Duodenal mucosa (tissue), 2 donors: ENCODE results near the gene NELFB.

Experiments
- H3K27ac ChIP-seq: one replicate; pipeline ENCODE4 v1.7.0; 2013; ENCODE audit warnings: low read depth, low read length
- H3K27me3 ChIP-seq, 2 donors: one replicate each; pipeline ENCODE4 v1.7.0; 2013; ENCODE audit warnings: low read length in 2 of 2, control low read depth in 1 of 2; ENCODE audit not compliant: insufficient read depth in 2 of 2, control insufficient read depth in 1 of 2
- H3K36me3 ChIP-seq, 2 donors: one replicate each; pipeline ENCODE4 v1.7.0; 2013; ENCODE audit warnings: low read length in 2 of 2, control low read depth in 1 of 2; ENCODE audit not compliant: insufficient read depth in 2 of 2, control insufficient read depth in 1 of 2
- H3K4me1 ChIP-seq, 2 donors: one replicate each; pipeline ENCODE4 v1.7.0; 2013; ENCODE audit warnings: low read length in 2 of 2, control low read depth in 1 of 2; ENCODE audit not compliant: insufficient read depth in 2 of 2, control insufficient read depth in 1 of 2
- H3K4me3 ChIP-seq, 2 donors: one replicate each; pipeline ENCODE4 v1.7.0; 2013; ENCODE audit warnings: low read length in 2 of 2, low read depth in 1 of 2
- H3K9ac ChIP-seq, 2 donors: one replicate each; pipeline ENCODE4 v1.7.0; 2013; ENCODE audit warnings: low read length in 2 of 2, low read depth in 1 of 2
- H3K9me3 ChIP-seq, 2 donors: one replicate each; pipeline ENCODE4 v1.7.0; 2013; ENCODE audit warnings: low read length in 2 of 2, control low read depth in 1 of 2; ENCODE audit not compliant: control insufficient read depth in 1 of 2

NELFB gene

DNA sequence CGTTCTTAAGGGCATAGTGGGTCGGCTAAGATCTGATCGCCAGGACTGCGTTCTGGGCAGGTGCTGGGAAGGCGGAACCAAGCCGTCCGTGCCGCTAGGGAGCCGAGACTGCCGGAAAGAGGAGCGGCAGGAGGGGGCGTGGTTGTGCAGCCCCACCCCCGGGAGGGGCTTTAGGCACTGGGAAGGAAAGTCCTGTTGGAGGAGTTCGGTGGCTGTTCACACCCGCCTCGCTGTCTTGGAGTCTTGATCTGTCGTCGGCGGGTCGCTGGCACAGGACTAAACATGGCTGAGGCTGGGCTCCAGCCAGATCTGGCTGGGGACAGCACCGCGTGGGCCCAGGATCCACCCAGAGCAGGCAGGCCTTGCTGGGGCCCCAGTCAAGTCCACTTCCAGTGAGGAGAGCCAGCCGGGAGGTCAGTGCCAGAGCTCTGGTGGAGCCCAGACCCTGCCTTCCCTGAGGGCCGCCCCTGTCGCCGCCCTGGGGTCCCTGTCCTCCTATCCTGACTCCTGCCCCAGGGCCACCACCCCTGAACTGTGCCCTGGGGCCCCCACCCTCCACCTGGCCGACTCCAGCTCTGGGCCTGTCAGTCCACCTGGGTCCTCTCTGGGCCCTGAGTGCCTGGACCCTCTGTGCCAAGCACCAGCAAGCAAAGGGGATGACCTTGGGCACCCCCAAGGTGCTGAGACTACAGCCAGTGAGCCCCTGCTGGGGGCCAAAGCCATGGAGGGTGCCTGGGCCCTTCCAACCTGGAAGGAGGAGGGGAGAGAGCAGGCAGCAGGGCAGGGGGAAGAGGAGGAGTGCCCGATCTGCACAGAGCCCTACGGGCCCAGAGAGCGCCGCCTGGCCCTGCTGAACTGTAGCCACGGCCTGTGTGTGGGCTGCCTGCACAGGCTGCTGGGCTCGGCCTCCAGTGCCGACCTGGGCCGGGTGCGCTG lies 37.6 kb upstream of the NELFB start:
- peak overlapping the region; percentile 60 to 61 for H3K4me3 ChIP-seq
- H3K9me3 ChIP-seq, result no peaks in the 10 kb centered on the region
- H3K27ac ChIP-seq, result peak overlapping the region; percentile 73
- H3K4me1 ChIP-seq, result peaks cover 9 to 34% of the 10 kb centered on the region in 2 donors
- H3K9ac ChIP-seq, result peak overlapping the region; percentile 66 to 73
- peaks cover 0 to 8% of the 10 kb centered on the region in 2 donors for H3K36me3 ChIP-seq
- no peaks in the 10 kb centered on the region for H3K27me3 ChIP-seq

DNA sequence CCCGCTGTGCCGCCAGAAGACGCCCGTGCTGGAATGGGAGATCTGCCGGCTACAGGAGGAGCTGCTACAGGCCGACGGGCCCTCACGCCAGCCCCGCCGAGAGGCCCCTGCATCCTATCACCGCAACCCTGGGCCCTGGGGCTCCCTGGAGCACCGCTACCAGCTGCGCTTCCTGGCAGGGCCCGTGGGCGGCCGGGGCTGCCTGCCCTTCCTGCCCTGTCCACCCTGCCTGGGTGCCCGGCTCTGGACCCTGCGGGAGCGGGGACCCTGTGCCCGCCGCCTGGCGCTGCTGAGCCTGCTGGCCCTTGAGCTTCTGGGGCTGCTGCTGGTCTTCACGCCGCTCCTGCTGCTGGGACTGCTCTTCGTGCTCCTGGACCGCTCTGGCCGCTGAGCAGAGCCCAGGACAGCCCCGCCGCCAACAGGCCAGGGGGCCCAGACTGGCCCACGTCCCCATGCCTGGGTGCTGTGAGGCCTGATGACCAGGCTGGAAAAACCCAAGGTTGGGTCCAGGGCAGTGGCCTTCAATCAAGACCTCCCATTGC lies 36.8 kb upstream of the NELFB start:
- Histone ChIP-seq H3K36me3 (peaks cover 0 to 8% of the 10 kb centered on the region in 2 donors), H3K4me1 (peaks cover 13 to 41% of the 10 kb centered on the region in 2 donors), H3K9me3 (no peaks in the 10 kb centered on the region), H3K9ac (peak overlapping the region; percentile 66 to 73), H3K4me3 (peak overlapping the region; percentile 60 to 61), H3K27ac (peak overlapping the region; percentile 56), H3K27me3 (no peaks in the 10 kb centered on the region)

DNA sequence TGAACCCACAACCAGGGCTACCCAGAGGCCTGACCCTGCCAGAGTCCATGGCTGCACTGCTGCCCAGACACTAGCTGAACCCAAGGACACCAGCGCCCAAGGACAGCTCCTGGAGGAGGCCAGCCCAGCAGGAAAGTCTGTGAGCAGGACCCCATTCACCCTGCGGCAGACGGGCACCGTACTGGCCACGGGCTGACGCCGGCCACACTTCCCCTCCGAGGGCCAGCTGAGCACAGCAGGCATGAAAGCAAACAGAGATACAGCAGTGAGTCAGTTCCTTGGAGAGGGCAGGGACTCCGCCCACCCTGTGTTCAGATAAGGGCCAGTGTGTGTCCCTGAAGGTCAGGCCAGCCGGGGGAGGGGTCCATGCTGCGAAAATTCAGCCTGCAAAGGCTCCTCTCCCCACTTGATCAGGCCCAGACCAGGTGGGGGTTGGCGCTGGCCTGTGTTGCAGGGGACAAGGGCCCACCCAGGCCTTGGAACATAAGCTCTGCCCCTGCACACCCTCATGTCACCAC lies 36.3 kb upstream of the NELFB start:
- H3K36me3 ChIP-seq, result peaks cover 0 to 8% of the 10 kb centered on the region in 2 donors
- H3K9me3 ChIP-seq, result no peaks in the 10 kb centered on the region
- H3K9ac ChIP-seq, result peak overlapping the region; percentile 40 to 73
- peaks cover 13 to 43% of the 10 kb centered on the region in 2 donors for H3K4me1 ChIP-seq
- H3K4me3 ChIP-seq, result peak overlapping the region; percentile 60 to 61
- H3K27me3 ChIP-seq, result no peaks in the 10 kb centered on the region
- peak overlapping the region; percentile 56 for H3K27ac ChIP-seq

DNA sequence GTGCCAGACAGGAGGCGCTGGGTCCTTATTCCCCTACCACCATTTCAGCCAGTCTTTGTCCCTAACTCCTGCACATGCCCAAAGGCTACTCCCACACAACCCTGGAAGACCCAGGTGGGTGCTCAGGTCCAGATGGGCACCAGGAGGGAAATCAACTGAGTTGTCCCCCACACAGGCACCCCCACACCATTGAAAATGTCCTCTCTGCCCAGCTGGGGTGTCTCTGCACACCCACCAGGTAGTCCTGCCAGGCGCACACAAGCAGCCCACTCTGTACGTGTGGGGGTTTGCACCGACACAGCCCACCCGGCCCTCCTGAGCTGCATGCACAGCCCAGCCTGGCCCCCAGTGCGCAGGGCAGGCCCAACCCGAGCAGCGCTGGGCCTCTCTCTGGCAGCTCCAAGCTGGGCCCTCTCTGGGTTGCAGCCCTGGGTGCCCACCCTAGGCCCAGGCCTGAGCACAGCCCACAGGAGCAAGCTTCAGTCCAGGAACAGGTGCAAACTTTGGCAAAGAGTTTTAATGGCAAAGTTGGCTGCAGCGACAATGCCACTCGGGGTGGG lies 35.3 kb upstream of the NELFB start:
- Histone ChIP-seq H3K4me1 (peaks cover 13 to 52% of the 10 kb centered on the region in 2 donors), H3K9ac (no peak overlapping the region), H3K36me3 (peaks cover 0 to 8% of the 10 kb centered on the region in 2 donors), H3K4me3 (no peak overlapping the region), H3K9me3 (no peaks in the 10 kb centered on the region), H3K27me3 (no peaks in the 10 kb centered on the region), H3K27ac (no peak overlapping the region)

DNA sequence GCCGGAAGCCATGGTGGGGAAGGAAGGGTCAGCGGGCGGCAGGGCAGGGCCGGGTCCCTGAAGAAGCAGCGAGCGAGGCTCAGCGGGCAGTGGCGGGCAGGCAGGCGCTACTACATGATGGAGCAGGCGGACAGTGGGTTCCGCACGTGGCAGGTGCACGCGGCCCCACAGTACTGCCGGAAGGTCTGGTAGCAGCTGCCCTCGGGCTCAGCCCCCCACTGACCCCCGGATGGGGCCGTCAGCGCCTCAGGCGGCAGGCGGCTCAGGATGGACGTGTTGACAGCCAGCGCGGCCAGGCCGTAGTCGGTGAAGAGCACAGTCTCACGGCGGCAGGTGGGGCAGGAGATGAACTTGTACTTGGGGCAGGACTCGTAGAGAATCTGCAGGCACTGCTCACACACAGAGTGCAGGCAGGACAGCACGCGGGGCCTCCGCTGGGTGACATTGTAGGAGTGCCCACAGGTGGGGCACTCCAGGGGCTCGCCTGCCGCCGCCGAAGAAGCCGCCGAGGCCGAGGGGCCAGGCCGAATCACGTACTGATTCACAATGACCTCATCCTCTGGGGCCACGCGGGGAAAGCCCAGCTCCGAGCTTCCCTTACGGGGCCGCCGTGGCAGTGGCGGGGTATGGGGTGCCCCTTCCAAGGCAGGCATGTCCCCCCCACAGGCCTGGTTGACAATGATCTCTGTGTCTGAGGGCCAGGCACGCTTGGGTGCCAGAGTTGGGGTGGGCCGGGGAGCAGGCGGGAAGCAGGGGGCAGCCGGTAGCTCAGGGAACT lies 34.6 kb upstream of the NELFB start:
- no peak overlapping the region for H3K4me3 ChIP-seq
- H3K9me3 ChIP-seq, result no peaks in the 10 kb centered on the region
- H3K36me3 ChIP-seq, result peaks cover 0 to 6% of the 10 kb centered on the region in 2 donors
- peaks cover 13 to 58% of the 10 kb centered on the region in 2 donors for H3K4me1 ChIP-seq
- no peaks in the 10 kb centered on the region for H3K27me3 ChIP-seq
- H3K9ac ChIP-seq, result no peak overlapping the region
- H3K27ac ChIP-seq, result no peak overlapping the region

DNA sequence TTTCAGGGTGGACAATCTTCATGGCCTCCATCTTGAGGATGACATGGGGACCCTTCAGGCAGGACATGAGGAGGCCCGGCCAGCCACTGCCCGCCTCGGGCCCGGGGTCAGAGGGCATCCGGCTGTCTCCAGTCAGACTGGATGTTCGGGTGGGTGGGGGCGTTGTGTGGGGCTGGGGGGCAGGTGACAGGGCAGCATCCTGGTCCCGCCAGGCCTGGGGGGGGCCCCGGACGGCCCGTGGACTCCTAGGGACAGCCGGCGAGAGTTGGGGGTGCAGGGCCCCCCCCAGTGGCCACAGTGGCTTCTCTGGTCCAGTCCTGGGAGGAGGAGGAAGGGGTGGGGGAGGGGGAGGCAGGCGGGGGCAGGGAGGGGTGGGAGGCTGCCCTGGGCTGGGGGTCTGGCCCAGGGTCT lies 34.0 kb upstream of the NELFB start:
- peaks cover 13 to 58% of the 10 kb centered on the region in 2 donors for H3K4me1 ChIP-seq

DNA sequence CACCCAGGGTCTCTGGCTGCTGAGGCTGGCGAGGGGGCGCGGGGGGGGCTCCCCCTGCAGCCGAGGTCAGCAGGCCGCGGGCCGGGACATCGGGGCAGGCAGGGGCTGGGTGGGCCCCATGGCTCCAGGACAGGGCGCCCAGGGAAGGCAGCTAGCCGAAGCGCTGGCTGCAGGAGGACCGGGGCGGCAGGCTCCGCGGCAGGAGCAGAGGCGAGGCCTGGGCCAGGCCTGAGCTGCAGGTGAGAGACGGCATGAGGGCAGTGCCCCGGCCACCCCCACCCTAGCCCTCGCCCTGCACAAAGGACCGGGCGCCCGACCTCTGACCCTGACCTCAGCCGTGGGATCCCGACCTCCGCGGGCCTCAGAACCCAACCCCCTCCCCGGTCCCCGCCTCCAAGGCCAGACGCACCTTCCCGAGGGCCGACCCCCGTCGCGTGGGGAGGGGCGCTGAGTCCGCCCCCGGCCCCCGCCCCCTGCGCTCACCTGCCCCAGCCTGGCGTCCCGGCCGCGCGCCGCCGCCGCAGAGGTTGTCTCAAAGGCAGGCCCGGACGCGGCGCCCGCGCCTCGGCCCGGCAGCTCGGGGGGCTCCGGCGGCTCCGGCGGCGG lies 33.5 kb upstream of the NELFB start:
- Histone ChIP-seq H3K27ac (no peak overlapping the region), H3K9me3 (no peaks in the 10 kb centered on the region), H3K4me3 (peak overlapping the region in 1 of 2 donors; percentile 36), H3K27me3 (no peaks in the 10 kb centered on the region), H3K36me3 (no peaks in the 10 kb centered on the region), H3K9ac (no peak overlapping the region), H3K4me1 (peaks cover 13 to 57% of the 10 kb centered on the region in 2 donors)

More for the DNA sequence above, 34.0 kb upstream of the NELFB start:
- Histone ChIP-seq H3K27me3 (no peaks in the 10 kb centered on the region), H3K4me3 (no peak overlapping the region), H3K9ac (no peak overlapping the region), H3K36me3 (peaks cover 0 to 2% of the 10 kb centered on the region in 2 donors), H3K9me3 (no peaks in the 10 kb centered on the region), H3K27ac (no peak overlapping the region)

DNA sequence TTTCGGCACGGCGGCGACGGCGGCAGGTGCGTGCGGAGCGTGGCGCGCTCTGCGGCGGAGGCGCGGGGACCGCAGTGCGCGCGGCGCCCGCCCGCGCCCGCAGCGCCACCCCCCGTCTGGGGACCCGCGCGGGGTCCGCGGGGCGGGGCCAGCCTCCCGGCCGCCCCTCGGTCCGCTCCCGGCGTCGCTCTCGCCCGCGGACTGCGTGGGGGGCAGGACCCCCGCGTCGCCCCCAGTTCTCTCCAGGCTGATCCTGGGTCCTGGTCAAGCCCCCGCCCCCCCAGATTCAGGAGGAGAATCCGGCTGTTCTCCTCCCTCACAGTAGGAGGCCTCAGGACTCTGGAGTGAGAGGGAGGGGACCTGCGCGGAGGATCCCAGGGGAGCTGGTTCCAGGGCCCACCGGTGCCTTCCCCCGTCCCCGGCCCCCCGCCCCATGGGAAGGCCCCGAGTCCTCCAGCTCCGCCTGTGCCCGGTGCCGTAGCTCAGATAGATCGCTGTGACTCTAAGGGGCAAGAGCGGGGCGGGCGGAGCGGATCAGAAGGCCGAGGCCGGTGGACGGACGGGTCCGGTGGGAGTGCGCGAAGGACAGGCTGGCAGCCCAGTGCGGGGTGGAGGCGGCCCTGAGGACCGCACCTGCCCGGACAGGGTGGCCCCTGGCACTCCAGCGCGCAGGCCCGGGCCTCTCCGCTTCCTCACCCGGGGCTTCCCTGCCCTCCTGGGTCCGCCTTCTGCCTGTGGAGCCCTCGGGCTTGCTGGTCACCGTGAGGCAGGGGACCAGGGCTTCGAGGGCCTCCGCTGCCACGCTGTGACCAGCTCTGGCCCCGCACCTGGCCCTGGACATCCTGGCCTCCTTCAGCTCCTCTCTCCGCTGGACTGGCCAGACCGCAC lies 32.7 kb upstream of the NELFB start, which contains the start of gene RNF208:
RNF208 (minus strand) TSS at position 51 of the 888 bp plus-strand sequence. CDS start 1,028 bp downstream, outside the sequence.
- Histone ChIP-seq H3K4me3 (peak within 1 kb of the TSS; percentile 74 to 80), H3K9me3 (no peaks in the 10 kb centered on the region), H3K27me3 (no peaks in the 10 kb centered on the region), H3K36me3 (no peaks in the 10 kb centered on the region), H3K9ac (peak within 1 kb of the TSS; percentile 66 to 86), H3K27ac (peak within 1 kb of the TSS; percentile 85), H3K4me1 (peaks cover 18 to 54% of the 10 kb centered on the region in 2 donors)
